Loucy (cell line): ENCODE measurements around the gene ADD1.

ENCODE experiments used
- H2AFZ ChIP-seq: fragments of 200-600 bp; sonication (generic); 2 replicates; pipeline ENCODE4 v1.6.0; 2016; ENCODE audit warnings: antibody characterized with exemption, mild to moderate bottlenecking, low read length, moderate library complexity
- H3F3A ChIP-seq: fragments of 200-600 bp; 2 replicates; pipeline ENCODE4 v1.6.0; 2016; ENCODE audit warnings: antibody characterized with exemption, low read depth, mild to moderate bottlenecking
- H3K27me3 ChIP-seq: fragments of 200-600 bp; sonication (generic); 2 replicates; pipeline ENCODE4 v1.6.1; 2014; ENCODE audit warnings: low read length, mild to moderate bottlenecking; ENCODE audit not compliant: insufficient read depth, poor library complexity, severe bottlenecking
- H3K36me3 ChIP-seq: fragments of 200-600 bp; sonication (generic); 2 replicates; pipeline ENCODE4 v1.6.1; 2016; ENCODE audit warnings: low read length; ENCODE audit not compliant: insufficient read depth
- H3K4me1 ChIP-seq: fragments of 200-600 bp; sonication (generic); 2 replicates; pipeline ENCODE4 v1.5.1; 2014; ENCODE audit warnings: low read length, mild to moderate bottlenecking; ENCODE audit not compliant: insufficient read depth, poor library complexity, severe bottlenecking
- H3K4me2 ChIP-seq: fragments of 200-600 bp; sonication (generic); 2 replicates; pipeline ENCODE4 v1.6.0; 2014; ENCODE audit warnings: antibody characterized with exemption, low read length, low read depth, mild to moderate bottlenecking; ENCODE audit not compliant: poor library complexity, severe bottlenecking
- H3K4me3 ChIP-seq: fragments of 200-600 bp; sonication (generic); 2 replicates; pipeline ENCODE4 v1.5.1; 2014; ENCODE audit warnings: low read length, mild to moderate bottlenecking, mixed read lengths; ENCODE audit not compliant: poor library complexity, severe bottlenecking
- H3K79me2 ChIP-seq: fragments of 200-600 bp; sonication (generic); 2 replicates; pipeline ENCODE4 v1.6.1; 2014; ENCODE audit warnings: low read length; ENCODE audit not compliant: insufficient read depth
- H3K9ac ChIP-seq: fragments of 200-600 bp; sonication (generic); 2 replicates; pipeline ENCODE4 v1.6.0; 2014; ENCODE audit warnings: mild to moderate bottlenecking, low read depth, low read length, moderate library complexity; ENCODE audit not compliant: poor library complexity, severe bottlenecking
- H3K9me2 ChIP-seq: fragments of 200-600 bp; sonication (generic); replicated peaks from 2 replicates; pipeline ENCODE4 v1.6.1; 2016; ENCODE audit warnings: low read depth, low read length, mixed read lengths
- H3K9me3 ChIP-seq: fragments of 200-600 bp; sonication (generic); 2 replicates; pipeline ENCODE4 v1.6.1; 2014; ENCODE audit warnings: mild to moderate bottlenecking, antibody characterized with exemption, low read length, low read depth; ENCODE audit not compliant: insufficient read depth
- H4K20me1 ChIP-seq: fragments of 200-600 bp; sonication (generic); 2 replicates; pipeline ENCODE4 v1.6.0; 2014; ENCODE audit warnings: antibody characterized with exemption, low read length, mild to moderate bottlenecking; ENCODE audit not compliant: insufficient read depth, poor library complexity, severe bottlenecking
- CTCF ChIP-seq: fragments of 200-600 bp; sonication (generic); conservative IDR thresholded peaks from 2 replicates; pipeline ENCODE4 v1.5.1; 2014; ENCODE audit warnings: mild to moderate bottlenecking, antibody characterized with exemption, low read length
- EZH2phosphoT487 ChIP-seq: fragments of 200-600 bp; IDR thresholded peaks from 2 replicates; pipeline ENCODE4 v1.6.1; 2018; ENCODE audit warnings: antibody characterized with exemption, mild to moderate bottlenecking, moderate library complexity, borderline replicate concordance

Gene ADD1

DNA sequence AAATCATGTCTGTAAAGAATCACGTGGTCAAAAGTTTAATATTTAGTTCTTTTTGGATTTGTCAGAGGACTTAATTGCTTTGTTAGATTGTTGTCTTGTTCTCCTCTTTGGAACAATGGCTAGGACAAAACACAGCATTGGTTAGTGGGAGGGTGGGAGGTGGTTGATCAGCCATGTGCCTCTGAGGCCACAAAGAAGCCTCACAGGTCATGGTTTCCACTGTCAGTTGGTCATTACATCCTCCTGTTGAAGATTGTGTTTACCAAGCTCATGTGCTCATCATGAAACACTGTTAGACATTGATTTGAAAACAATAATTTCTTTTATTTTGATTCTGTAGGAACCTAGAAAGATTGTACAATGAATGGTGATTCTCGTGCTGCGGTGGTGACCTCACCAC, 31.9 kb downstream of the ADD1 start:
- peaks cover 55% of the 10 kb centered on the region for H3K79me2 ChIP-seq
- H3K4me3 ChIP-seq, result no peak overlapping the region
- peaks cover 26% of the 10 kb centered on the region for H3K36me3 ChIP-seq
- H3K9me2 ChIP-seq, result no peaks in the 10 kb centered on the region
- H3K9ac ChIP-seq, result no peak overlapping the region
- H3K4me2 ChIP-seq, result no peak overlapping the region
- H3K27me3 ChIP-seq, result no peaks in the 10 kb centered on the region
- TF ChIP-seq EZH2phosphoT487 (no peak), CTCF (no peak)
- no peaks in the 10 kb centered on the region for H3F3A ChIP-seq
- peaks cover 14% of the 10 kb centered on the region for H4K20me1 ChIP-seq
- H3K9me3 ChIP-seq, result no peaks in the 10 kb centered on the region
- peaks cover 17% of the 10 kb centered on the region for H3K4me1 ChIP-seq
- H2AFZ ChIP-seq, result no peak overlapping the region

- H3K4me3 ChIP-seq, result no peak overlapping the region
- H3K79me2 ChIP-seq, result peaks cover 29% of the 10 kb centered on the region
- H3K4me1 ChIP-seq, result peaks cover 5% of the 10 kb centered on the region
- no peak for TF ChIP-seq CTCF
- no peak for TF ChIP-seq EZH2phosphoT487
- H3K36me3 ChIP-seq, result peaks cover 48% of the 10 kb centered on the region
- H3K9me3 ChIP-seq, result no peaks in the 10 kb centered on the region
- no peak overlapping the region for H2AFZ ChIP-seq
- H4K20me1 ChIP-seq, result peaks cover 8% of the 10 kb centered on the region
- no peaks in the 10 kb centered on the region for H3K27me3 ChIP-seq
- no peak overlapping the region for H3K9ac ChIP-seq
- no peak overlapping the region for H3K4me2 ChIP-seq
- no peaks in the 10 kb centered on the region for H3F3A ChIP-seq
- H3K9me2 ChIP-seq, result no peaks in the 10 kb centered on the region
These were observed 34.7 kb downstream of the ADD1 start for GRCh38 chr4:2878346-2878745.

GRCh38 chr4:2879026-2879425, 35.4 kb downstream of the ADD1 start:
- Histone ChIP-seq H3K9ac (no peak overlapping the region), H4K20me1 (peaks cover 5% of the 10 kb centered on the region), H3K4me3 (no peak overlapping the region), H3K9me3 (no peaks in the 10 kb centered on the region), H3K4me1 (peaks cover 5% of the 10 kb centered on the region), H2AFZ (no peak overlapping the region), H3K9me2 (no peaks in the 10 kb centered on the region), H3K4me2 (no peak overlapping the region), H3K27me3 (no peaks in the 10 kb centered on the region), H3F3A (no peaks in the 10 kb centered on the region), H3K36me3 (peaks cover 49% of the 10 kb centered on the region), H3K79me2 (peaks cover 22% of the 10 kb centered on the region)
- no peak for TF ChIP-seq CTCF
- TF ChIP-seq EZH2phosphoT487, result no peak
